Measurements from ENCODE around the gene MTHFD1L.

The MTHFD1L gene

GRCh38 chr6:151058021-151058733 is 192.7 kb downstream of the MTHFD1L start:
- H2AFZ ChIP-seq: no peak overlapping the region
- H3K27ac ChIP-seq: no peak overlapping the region
- TF ChIP-seq CTCF (IDR thresholded peaks at IDR 0.05): no peak
- H3K9ac ChIP-seq: no peak overlapping the region
- no peak overlapping the region for H3K4me2 ChIP-seq (ENCODE audit: low read length)
- H3K79me2 ChIP-seq: no peaks in the 10 kb centered on the region
- no peak overlapping the region for H3K4me3 ChIP-seq (ENCODE audit: low read depth, low read length)
- no peaks in the 10 kb centered on the region for H3K36me3 ChIP-seq (ENCODE audit: control insufficient read depth, insufficient read depth, low read length)
- H3K9me3 ChIP-seq (ENCODE audit: control insufficient read depth, low read length): no peaks in the 10 kb centered on the region
- no peaks in the 10 kb centered on the region for H3K27me3 ChIP-seq (ENCODE audit: control insufficient read depth, insufficient read depth, low read length)
- no peaks in the 10 kb centered on the region for H3K4me1 ChIP-seq

GRCh38 chr6:151059612-151060095 is 194.2 kb downstream of the MTHFD1L start:
- Histone ChIP-seq H3K4me1 (no peaks in the 10 kb centered on the region), H2AFZ (no peak overlapping the region), H3K9ac (no peak overlapping the region), H3K36me3 (ENCODE audit: control insufficient read depth, insufficient read depth, low read length) (no peaks in the 10 kb centered on the region), H3K79me2 (no peaks in the 10 kb centered on the region), H3K4me2 (ENCODE audit: low read length) (no peak overlapping the region), H3K27me3 (ENCODE audit: control insufficient read depth, insufficient read depth, low read length) (no peaks in the 10 kb centered on the region), H3K27ac (no peak overlapping the region), H3K4me3 (ENCODE audit: low read depth, low read length) (no peak overlapping the region), H3K9me3 (ENCODE audit: control insufficient read depth, low read length) (no peaks in the 10 kb centered on the region)
- TF ChIP-seq CTCF (IDR thresholded peaks at IDR 0.05): no peak

GRCh38 chr6:151060096-151060765 is 194.7 kb downstream of the MTHFD1L start:
- H3K27ac ChIP-seq: no peak overlapping the region
- H3K9me3 ChIP-seq (ENCODE audit: control insufficient read depth, low read length): no peaks in the 10 kb centered on the region
- H2AFZ ChIP-seq: no peak overlapping the region
- H3K4me3 ChIP-seq (ENCODE audit: low read depth, low read length): no peak overlapping the region
- TF ChIP-seq CTCF (IDR thresholded peaks at IDR 0.05): no peak
- no peak overlapping the region for H3K9ac ChIP-seq
- no peak overlapping the region for H3K4me2 ChIP-seq (ENCODE audit: low read length)
- no peaks in the 10 kb centered on the region for H3K36me3 ChIP-seq (ENCODE audit: control insufficient read depth, insufficient read depth, low read length)
- no peaks in the 10 kb centered on the region for H3K79me2 ChIP-seq
- H3K27me3 ChIP-seq (ENCODE audit: control insufficient read depth, insufficient read depth, low read length): no peaks in the 10 kb centered on the region
- H3K4me1 ChIP-seq: no peaks in the 10 kb centered on the region

- H3K9me3 ChIP-seq (ENCODE audit: control insufficient read depth, low read length): no peaks in the 10 kb centered on the region
- no peak for TF ChIP-seq CTCF (IDR thresholded peaks at IDR 0.05)
- no peaks in the 10 kb centered on the region for H3K4me1 ChIP-seq
- H3K27ac ChIP-seq: no peak overlapping the region
- H3K4me2 ChIP-seq (ENCODE audit: low read length): no peak overlapping the region
- H3K36me3 ChIP-seq (ENCODE audit: control insufficient read depth, insufficient read depth, low read length): no peaks in the 10 kb centered on the region
- no peak overlapping the region for H2AFZ ChIP-seq
- no peaks in the 10 kb centered on the region for H3K27me3 ChIP-seq (ENCODE audit: control insufficient read depth, insufficient read depth, low read length)
- H3K79me2 ChIP-seq: no peaks in the 10 kb centered on the region
- H3K9ac ChIP-seq: no peak overlapping the region
- no peak overlapping the region for H3K4me3 ChIP-seq (ENCODE audit: low read depth, low read length)
These were observed 195.4 kb downstream of the MTHFD1L start for GRCh38 chr6:151060766-151061531.

Data from parathyroid adenoma (tissue), 2 donors.